Measurements from ENCODE around the gene RFX7. TPM values are rescaled to one million over a fixed set of nuclear protein-coding genes. Genes with fewer than 3 reads are reported as not detected.
"Not testable (repeated sequence)": the region's sequence is repeated elsewhere in the genome, so short reads cannot be mapped to it uniquely, and the experiment has no call there.

RFX7 gene
- total RNA-seq = 10 to 100 TPM; 44.1 to 58.9 TPM

GRCh38 chr15:56243163-56244037, at the start of gene RFX7:
Gene RFX7, minus strand, starts transcription at chr15:56243879. Its CDS starts 594 bp downstream, at chr15:56243285.
- Mint-ChIP-seq H3K4me3 (peak within 1 kb of the TSS; percentile 98), H3K27me3 (no peaks in the 10 kb centered on the region), H3K36me3 (peaks cover 16% of the 10 kb centered on the region), H3K4me1 (peaks cover 36% of the 10 kb centered on the region), H3K27ac (peak within 1 kb of the TSS; percentile 97), H3K9me3 (ENCODE audit: low read depth) (no peaks in the 10 kb centered on the region)
- DNase-seq = peak; percentile 76
- CTCF ChIA-PET = no interaction called here
- ATAC-seq = peak; percentile 78

GRCh38 chr15:56292546-56293316, 49.1 kb upstream of the RFX7 start:
- DNase-seq (no peak), ATAC-seq (no peak)
- no peak overlapping the region for H3K4me3 Mint-ChIP-seq
- peaks cover 3% of the 10 kb centered on the region for H3K9me3 Mint-ChIP-seq (ENCODE audit: low read depth)
- CTCF ChIA-PET = no interaction called here
- no peaks in the 10 kb centered on the region for H3K27me3 Mint-ChIP-seq
- no peaks in the 10 kb centered on the region for H3K4me1 Mint-ChIP-seq
- H3K27ac Mint-ChIP-seq = no peak overlapping the region
- no peaks in the 10 kb centered on the region for H3K36me3 Mint-ChIP-seq

- DNase-seq = no peak
- Mint-ChIP-seq H3K27me3 (no peaks in the 10 kb centered on the region), H3K36me3 (no peaks in the 10 kb centered on the region), H3K4me3 (no peak overlapping the region), H3K9me3 (ENCODE audit: low read depth) (peaks cover 3% of the 10 kb centered on the region), H3K4me1 (no peaks in the 10 kb centered on the region), H3K27ac (no peak overlapping the region)
- CTCF ChIA-PET = no interaction called here
- ATAC-seq = no peak
Measured at GRCh38 chr15:56291741-56292140, 48.1 kb upstream of the RFX7 start.

GRCh38 chr15:56286213-56286612, 42.5 kb upstream of the RFX7 start:
- H3K27ac Mint-ChIP-seq = no peak overlapping the region
- H3K36me3 Mint-ChIP-seq = no peaks in the 10 kb centered on the region
- no peaks in the 10 kb centered on the region for H3K4me1 Mint-ChIP-seq
- DNase-seq = no peak
- ATAC-seq = no peak
- no peak overlapping the region for H3K4me3 Mint-ChIP-seq
- H3K9me3 Mint-ChIP-seq (ENCODE audit: low read depth) = peaks cover 3% of the 10 kb centered on the region
- peaks cover 6% of the 10 kb centered on the region for H3K27me3 Mint-ChIP-seq
- CTCF ChIA-PET = no interaction called here

GRCh38 chr15:56281145-56281544, 37.5 kb upstream of the RFX7 start:
- DNase-seq (no peak), ATAC-seq (no peak)
- no peaks in the 10 kb centered on the region for H3K36me3 Mint-ChIP-seq
- H3K27ac Mint-ChIP-seq = no peak overlapping the region
- peaks cover 10% of the 10 kb centered on the region for H3K27me3 Mint-ChIP-seq
- no peaks in the 10 kb centered on the region for H3K4me1 Mint-ChIP-seq
- H3K4me3 Mint-ChIP-seq = no peak overlapping the region
- peaks cover 3% of the 10 kb centered on the region for H3K9me3 Mint-ChIP-seq (ENCODE audit: low read depth)
- CTCF ChIA-PET = no interaction called here

GRCh38 chr15:56273724-56274123, 30.0 kb upstream of the RFX7 start:
- Mint-ChIP-seq H3K9me3 (ENCODE audit: low read depth) (peaks cover 12% of the 10 kb centered on the region), H3K4me3 (no peak overlapping the region), H3K36me3 (peaks cover 2% of the 10 kb centered on the region), H3K4me1 (no peaks in the 10 kb centered on the region), H3K27me3 (peaks cover 8% of the 10 kb centered on the region), H3K27ac (no peak overlapping the region)
- ATAC-seq (no peak), DNase-seq (no peak)
- CTCF ChIA-PET = no interaction called here

GRCh38 chr15:56272454-56272853, 28.8 kb upstream of the RFX7 start:
- H3K9me3 Mint-ChIP-seq (ENCODE audit: low read depth) = peaks cover 8% of the 10 kb centered on the region
- CTCF ChIA-PET = no interaction called here
- H3K4me3 Mint-ChIP-seq = no peak overlapping the region
- peaks cover 5% of the 10 kb centered on the region for H3K27me3 Mint-ChIP-seq
- no peak for DNase-seq
- peaks cover 2% of the 10 kb centered on the region for H3K36me3 Mint-ChIP-seq
- H3K4me1 Mint-ChIP-seq = no peaks in the 10 kb centered on the region
- H3K27ac Mint-ChIP-seq = no peak overlapping the region
- no peak for ATAC-seq

- H3K27me3 Mint-ChIP-seq; H3K27ac Mint-ChIP-seq; H3K4me3 Mint-ChIP-seq; CTCF ChIA-PET; ATAC-seq; H3K36me3 Mint-ChIP-seq; H3K4me1 Mint-ChIP-seq; DNase-seq; H3K9me3 Mint-ChIP-seq (ENCODE audit: low read depth): not testable (repeated sequence)
Measured at GRCh38 chr15:56266465-56266864, 22.8 kb upstream of the RFX7 start.

- DNase-seq = no peak
- Mint-ChIP-seq H3K4me1 (peaks cover 6% of the 10 kb centered on the region), H3K36me3 (no peaks in the 10 kb centered on the region), H3K27ac (no peak overlapping the region), H3K27me3 (peaks cover 7% of the 10 kb centered on the region), H3K4me3 (no peak overlapping the region), H3K9me3 (ENCODE audit: low read depth) (no peaks in the 10 kb centered on the region)
- CTCF ChIA-PET = no interaction called here
- no peak for ATAC-seq
Measured at GRCh38 chr15:56261854-56262509, 18.3 kb upstream of the RFX7 start.

GRCh38 chr15:56257306-56257705, 13.6 kb upstream of the RFX7 start:
- CTCF ChIA-PET; H3K27ac Mint-ChIP-seq; H3K4me3 Mint-ChIP-seq; H3K9me3 Mint-ChIP-seq (ENCODE audit: low read depth); DNase-seq; ATAC-seq; H3K36me3 Mint-ChIP-seq; H3K4me1 Mint-ChIP-seq: not testable (repeated sequence)
- H3K27me3 Mint-ChIP-seq = peaks cover 36% of the 10 kb centered on the region

GRCh38 chr15:56254265-56254664, 10.6 kb upstream of the RFX7 start:
- no peaks in the 10 kb centered on the region for H3K36me3 Mint-ChIP-seq
- CTCF ChIA-PET = no interaction called here
- no peaks in the 10 kb centered on the region for H3K9me3 Mint-ChIP-seq (ENCODE audit: low read depth)
- no peak for ATAC-seq
- H3K27me3 Mint-ChIP-seq = peaks cover 36% of the 10 kb centered on the region
- H3K4me3 Mint-ChIP-seq = no peak overlapping the region
- no peaks in the 10 kb centered on the region for H3K4me1 Mint-ChIP-seq
- DNase-seq = no peak
- no peak overlapping the region for H3K27ac Mint-ChIP-seq

GRCh38 chr15:56252386-56252785, 8.7 kb upstream of the RFX7 start:
- Mint-ChIP-seq H3K27ac (no peak overlapping the region), H3K27me3 (peaks cover 33% of the 10 kb centered on the region), H3K36me3 (no peaks in the 10 kb centered on the region), H3K4me1 (peaks cover under 1% of the 10 kb centered on the region), H3K9me3 (ENCODE audit: low read depth) (no peaks in the 10 kb centered on the region), H3K4me3 (no peak overlapping the region)
- ATAC-seq (no peak), DNase-seq (no peak)
- CTCF ChIA-PET = interaction anchor here (0.6 to 1.2 kb wide), 2 partner anchors 198 to 658 kb away, joined by 3 read pairs; no protein-coding TSS in a partner anchor

GRCh38 chr15:56251315-56252095, 7.8 kb upstream of the RFX7 start:
- Mint-ChIP-seq H3K27me3 (peaks cover 27% of the 10 kb centered on the region), H3K36me3 (no peaks in the 10 kb centered on the region)
- CTCF ChIA-PET = interaction anchor here (0.6 to 1.2 kb wide), 2 partner anchors 197 to 387 kb away, joined by 3 read pairs; no protein-coding TSS in a partner anchor

More at GRCh38 chr15:56251315-56252095, 7.8 kb upstream of the RFX7 start:
- no peaks in the 10 kb centered on the region for H3K9me3 Mint-ChIP-seq (ENCODE audit: low read depth)
- H3K27ac Mint-ChIP-seq = no peak overlapping the region
- H3K4me1 Mint-ChIP-seq = peaks cover 3% of the 10 kb centered on the region
- ATAC-seq = no peak
- H3K4me3 Mint-ChIP-seq = no peak overlapping the region
- DNase-seq = no peak
